HEK293 (cell line): ENCODE data around the gene LCMT2.

Experiments
- KLF16 ChIP-seq: fragments of 450-650 bp; formaldehyde crosslinking; IDR thresholded peaks from 2 replicates; pipeline ENCODE4 v1.5.1; 2017; ENCODE audit warnings: missing biosample characterization, missing genetic modification characterization
- PATZ1 ChIP-seq: fragments of 450-650 bp; formaldehyde crosslinking; IDR thresholded peaks from 2 replicates; pipeline ENCODE4 v1.5.1; 2016; ENCODE audit warnings: missing biosample characterization, missing genetic modification characterization
- SETDB1 ChIP-seq: IDR thresholded peaks from one replicate; pipeline ENCODE4 v1.6.1; 2017; ENCODE audit warnings: mild to moderate bottlenecking, low read length, moderate library complexity, mixed read lengths; ENCODE audit not compliant: insufficient read length
- TRIM28 ChIP-seq: IDR thresholded peaks from 2 replicates; pipeline ENCODE4 v1.6.1; 2011; ENCODE audit warnings: low read length, control low read depth, borderline replicate concordance
- ZBTB21 ChIP-seq: fragments of 450-650 bp; formaldehyde crosslinking; IDR thresholded peaks from 2 replicates; pipeline ENCODE4 v1.5.1; 2017; ENCODE audit warnings: missing biosample characterization, missing genetic modification characterization
- ZBTB48 ChIP-seq: fragments of 450-650 bp; formaldehyde crosslinking; IDR thresholded peaks from 2 replicates; pipeline ENCODE4 v1.5.1; 2016; ENCODE audit warnings: missing biosample characterization, missing genetic modification characterization
- ZBTB8A ChIP-seq: fragments of 450-650 bp; formaldehyde crosslinking; IDR thresholded peaks from 2 replicates; pipeline ENCODE4 v1.5.1; 2016; ENCODE audit warnings: missing biosample characterization, missing genetic modification characterization
- ZEB2 ChIP-seq: fragments of 450-650 bp; formaldehyde crosslinking; IDR thresholded peaks from 2 replicates; pipeline ENCODE4 v1.5.1; 2016; ENCODE audit warnings: missing biosample characterization, missing genetic modification characterization
- ZFP37 ChIP-seq: fragments of 450-650 bp; formaldehyde crosslinking; IDR thresholded peaks from 2 replicates; pipeline ENCODE4 v1.5.1; 2016; ENCODE audit warnings: missing biosample characterization, missing genetic modification characterization
- ZNF184 ChIP-seq: fragments of 450-650 bp; IDR thresholded peaks from 2 replicates; pipeline ENCODE4 v1.5.1; 2018; ENCODE audit warnings: missing biosample characterization, mild to moderate bottlenecking, missing genetic modification characterization
- ZNF211 ChIP-seq: fragments of 450-650 bp; formaldehyde crosslinking; IDR thresholded peaks from 2 replicates; pipeline ENCODE4 v1.5.1; 2016; ENCODE audit warnings: low read depth, missing biosample characterization, missing genetic modification characterization
- ZNF24 ChIP-seq: fragments of 450-650 bp; formaldehyde crosslinking; IDR thresholded peaks from 2 replicates; pipeline ENCODE4 v1.5.1; 2016; ENCODE audit warnings: missing biosample characterization, missing genetic modification characterization
- ZNF280D ChIP-seq: fragments of 450-650 bp; formaldehyde crosslinking; IDR thresholded peaks from 2 replicates; pipeline ENCODE4 v1.5.1; 2016; ENCODE audit warnings: missing biosample characterization, missing genetic modification characterization
- ZNF335 ChIP-seq: fragments of 450-650 bp; formaldehyde crosslinking; conservative IDR thresholded peaks from 2 replicates; pipeline ENCODE4 v1.5.1; 2016; ENCODE audit warnings: missing biosample characterization, missing genetic modification characterization
- ZNF341 ChIP-seq: fragments of 450-650 bp; formaldehyde crosslinking; IDR thresholded peaks from 2 replicates; pipeline ENCODE4; 2016; ENCODE audit warnings: low read depth, missing biosample characterization, missing genetic modification characterization
- ZNF391 ChIP-seq: fragments of 450-650 bp; formaldehyde crosslinking; IDR thresholded peaks from 2 replicates; pipeline ENCODE4 v1.5.1; 2016; ENCODE audit warnings: low read depth, missing biosample characterization, missing genetic modification characterization, borderline replicate concordance
- ZNF404 ChIP-seq: fragments of 450-650 bp; formaldehyde crosslinking; IDR thresholded peaks from 2 replicates; pipeline ENCODE4 v1.5.1; 2017; ENCODE audit warnings: missing biosample characterization, missing genetic modification characterization
- ZNF596 ChIP-seq: fragments of 450-650 bp; IDR thresholded peaks from 2 replicates; pipeline ENCODE4 v1.5.0; 2018; ENCODE audit warnings: missing biosample characterization, mild to moderate bottlenecking, missing genetic modification characterization, moderate library complexity
- ZNF623 ChIP-seq: fragments of 450-650 bp; formaldehyde crosslinking; IDR thresholded peaks from 2 replicates; pipeline ENCODE4 v1.5.1; 2016; ENCODE audit warnings: missing biosample characterization, missing genetic modification characterization
- ZNF629 ChIP-seq: fragments of 450-650 bp; formaldehyde crosslinking; IDR thresholded peaks from 2 replicates; pipeline ENCODE4 v1.5.1; 2017; ENCODE audit warnings: missing biosample characterization, missing genetic modification characterization
- ZNF660 ChIP-seq: fragments of 450-650 bp; IDR thresholded peaks from 2 replicates; pipeline ENCODE4 v1.5.1; 2018; ENCODE audit warnings: missing biosample characterization, mild to moderate bottlenecking, missing genetic modification characterization
- ZNF830 ChIP-seq: fragments of 450-650 bp; IDR thresholded peaks from 2 replicates; pipeline ENCODE4 v1.5.0; 2018; ENCODE audit warnings: missing biosample characterization, missing genetic modification characterization, low read depth, mild to moderate bottlenecking, moderate library complexity
- ZNF843 ChIP-seq: fragments of 450-650 bp; formaldehyde crosslinking; IDR thresholded peaks from 2 replicates; pipeline ENCODE4 v1.5.1; 2016; ENCODE audit warnings: missing biosample characterization, missing genetic modification characterization
- TF ChIP-seq, protein P1 (sequence below): fragments of 450-650 bp; formaldehyde crosslinking; IDR thresholded peaks from 2 replicates; pipeline ENCODE4 v1.5.1; 2016; ENCODE audit warnings: missing biosample characterization, missing genetic modification characterization
- TF ChIP-seq, protein P2 (sequence below): fragments of 450-650 bp; formaldehyde crosslinking; optimal IDR thresholded peaks from 2 replicates; pipeline ENCODE3; 2016; ENCODE audit warnings: missing biosample characterization, mild to moderate bottlenecking, missing genetic modification characterization
- TF ChIP-seq, protein P3 (sequence below): fragments of 450-650 bp; formaldehyde crosslinking; conservative IDR thresholded peaks from 2 replicates; pipeline ENCODE4 v1.5.1; 2016; ENCODE audit warnings: low read depth, missing biosample characterization, missing genetic modification characterization

Gene LCMT2

GRCh38 chr15:43329960-43330779, at the start of gene LCMT2 (continued):
- peak; percentile 12 for TF ChIP-seq SETDB1
- TF ChIP-seq, protein P1, sequence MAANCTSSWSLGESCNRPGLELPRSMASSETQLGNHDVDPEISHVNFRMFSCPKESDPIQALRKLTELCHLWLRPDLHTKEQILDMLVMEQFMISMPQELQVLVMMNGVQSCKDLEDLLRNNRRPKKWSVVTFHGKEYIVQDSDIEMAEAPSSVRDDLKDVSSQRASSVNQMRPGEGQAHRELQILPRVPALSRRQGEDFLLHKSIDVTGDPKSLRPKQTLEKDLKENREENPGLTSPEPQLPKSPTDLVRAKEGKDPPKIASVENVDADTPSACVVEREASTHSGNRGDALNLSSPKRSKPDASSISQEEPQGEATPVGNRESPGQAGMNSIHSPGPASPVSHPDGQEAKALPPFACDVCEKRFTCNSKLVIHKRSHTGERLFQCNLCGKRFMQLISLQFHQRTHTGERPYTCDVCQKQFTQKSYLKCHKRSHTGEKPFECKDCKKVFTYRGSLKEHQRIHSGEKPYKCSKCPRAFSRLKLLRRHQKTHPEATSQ: peak; percentile 50; the same call in 1 of the 2 replicates
- TF ChIP-seq, protein P2, sequence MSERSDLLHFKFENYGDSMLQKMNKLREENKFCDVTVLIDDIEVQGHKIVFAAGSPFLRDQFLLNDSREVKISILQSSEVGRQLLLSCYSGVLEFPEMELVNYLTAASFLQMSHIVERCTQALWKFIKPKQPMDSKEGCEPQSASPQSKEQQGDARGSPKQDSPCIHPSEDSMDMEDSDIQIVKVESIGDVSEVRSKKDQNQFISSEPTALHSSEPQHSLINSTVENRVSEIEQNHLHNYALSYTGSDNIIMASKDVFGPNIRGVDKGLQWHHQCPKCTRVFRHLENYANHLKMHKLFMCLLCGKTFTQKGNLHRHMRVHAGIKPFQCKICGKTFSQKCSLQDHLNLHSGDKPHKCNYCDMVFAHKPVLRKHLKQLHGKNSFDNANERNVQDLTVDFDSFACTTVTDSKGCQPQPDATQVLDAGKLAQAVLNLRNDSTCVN (tag by site-specific recombination): peak; percentile 98
- peak; percentile 35; the same call in 1 of the 2 replicates for TF ChIP-seq KLF16
- TF ChIP-seq, protein P3, sequence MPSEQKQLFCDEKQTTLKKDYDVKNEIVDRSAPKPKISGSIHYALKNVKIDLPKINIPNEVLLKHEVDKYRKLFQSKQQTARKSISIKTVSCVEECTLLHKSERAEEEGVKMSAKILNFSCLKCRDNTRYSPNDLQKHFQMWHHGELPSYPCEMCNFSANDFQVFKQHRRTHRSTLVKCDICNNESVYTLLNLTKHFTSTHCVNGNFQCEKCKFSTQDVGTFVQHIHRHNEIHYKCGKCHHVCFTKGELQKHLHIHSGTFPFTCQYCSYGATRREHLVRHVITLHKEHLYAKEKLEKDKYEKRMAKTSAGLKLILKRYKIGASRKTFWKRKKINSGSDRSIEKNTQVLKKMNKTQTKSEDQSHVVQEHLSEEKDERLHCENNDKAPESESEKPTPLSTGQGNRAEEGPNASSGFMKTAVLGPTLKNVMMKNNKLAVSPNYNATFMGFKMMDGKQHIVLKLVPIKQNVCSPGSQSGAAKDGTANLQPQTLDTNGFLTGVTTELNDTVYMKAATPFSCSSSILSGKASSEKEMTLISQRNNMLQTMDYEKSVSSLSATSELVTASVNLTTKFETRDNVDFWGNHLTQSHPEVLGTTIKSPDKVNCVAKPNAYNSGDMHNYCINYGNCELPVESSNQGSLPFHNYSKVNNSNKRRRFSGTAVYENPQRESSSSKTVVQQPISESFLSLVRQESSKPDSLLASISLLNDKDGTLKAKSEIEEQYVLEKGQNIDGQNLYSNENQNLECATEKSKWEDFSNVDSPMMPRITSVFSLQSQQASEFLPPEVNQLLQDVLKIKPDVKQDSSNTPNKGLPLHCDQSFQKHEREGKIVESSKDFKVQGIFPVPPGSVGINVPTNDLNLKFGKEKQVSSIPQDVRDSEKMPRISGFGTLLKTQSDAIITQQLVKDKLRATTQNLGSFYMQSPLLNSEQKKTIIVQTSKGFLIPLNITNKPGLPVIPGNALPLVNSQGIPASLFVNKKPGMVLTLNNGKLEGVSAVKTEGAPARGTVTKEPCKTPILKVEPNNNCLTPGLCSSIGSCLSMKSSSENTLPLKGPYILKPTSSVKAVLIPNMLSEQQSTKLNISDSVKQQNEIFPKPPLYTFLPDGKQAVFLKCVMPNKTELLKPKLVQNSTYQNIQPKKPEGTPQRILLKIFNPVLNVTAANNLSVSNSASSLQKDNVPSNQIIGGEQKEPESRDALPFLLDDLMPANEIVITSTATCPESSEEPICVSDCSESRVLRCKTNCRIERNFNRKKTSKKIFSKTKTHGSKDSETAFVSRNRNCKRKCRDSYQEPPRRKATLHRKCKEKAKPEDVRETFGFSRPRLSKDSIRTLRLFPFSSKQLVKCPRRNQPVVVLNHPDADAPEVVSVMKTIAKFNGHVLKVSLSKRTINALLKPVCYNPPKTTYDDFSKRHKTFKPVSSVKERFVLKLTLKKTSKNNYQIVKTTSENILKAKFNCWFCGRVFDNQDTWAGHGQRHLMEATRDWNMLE (tag by site-specific recombination): peak; percentile 96
- peak; percentile 42; the same call in 1 of the 2 replicates for TF ChIP-seq ZBTB8A
- no peak for TF ChIP-seq ZNF211 (tag by site-specific recombination)
- peak; percentile 58 for TF ChIP-seq ZNF596 (tag by site-specific recombination)
- TF ChIP-seq ZFP37 (tag by site-specific recombination): peak; percentile 49
- 0 out of 2 replicates have a peak, but pooled peaks have one; percentile 41 for TF ChIP-seq ZNF24 (tag by site-specific recombination)
- no peak for TF ChIP-seq ZNF830
- no peak for TF ChIP-seq ZNF280D (tag by site-specific recombination)
- peak; percentile 82 for TF ChIP-seq ZNF629
- peak; percentile 92 for TF ChIP-seq ZNF335 (tag by site-specific recombination)
- TF ChIP-seq PATZ1 (tag by site-specific recombination): peak; percentile 48
- 0 out of 2 replicates have a peak, but pooled peaks have one; percentile 17 for TF ChIP-seq ZNF623 (tag by site-specific recombination)
- peak; percentile 69; the same call in 1 of the 2 replicates for TF ChIP-seq TRIM28
- peak; percentile 41; the same call in 1 of the 2 replicates for TF ChIP-seq ZNF843 (tag by site-specific recombination)
- TF ChIP-seq ZNF404 (tag by site-specific recombination): no peak
- peak; percentile 50; the same call in 1 of the 2 replicates for TF ChIP-seq ZNF391 (tag by site-specific recombination)
- peak; percentile 22; the same call in 1 of the 2 replicates for TF ChIP-seq ZNF660
- TF ChIP-seq ZNF341 (tag by site-specific recombination): peak; percentile 21; the same call in 1 of the 2 replicates
- peak; percentile 65; the same call in 1 of the 2 replicates for TF ChIP-seq ZEB2
- 0 out of 2 replicates have a peak, but pooled peaks have one; percentile 45 for TF ChIP-seq ZBTB48 (tag by site-specific recombination)
- peak; percentile 65 for TF ChIP-seq ZBTB21 (tag by site-specific recombination)
- no peak for TF ChIP-seq ZNF184 (tag by site-specific recombination)
